Measurements from ENCODE around the gene RPE65.

DNA sequence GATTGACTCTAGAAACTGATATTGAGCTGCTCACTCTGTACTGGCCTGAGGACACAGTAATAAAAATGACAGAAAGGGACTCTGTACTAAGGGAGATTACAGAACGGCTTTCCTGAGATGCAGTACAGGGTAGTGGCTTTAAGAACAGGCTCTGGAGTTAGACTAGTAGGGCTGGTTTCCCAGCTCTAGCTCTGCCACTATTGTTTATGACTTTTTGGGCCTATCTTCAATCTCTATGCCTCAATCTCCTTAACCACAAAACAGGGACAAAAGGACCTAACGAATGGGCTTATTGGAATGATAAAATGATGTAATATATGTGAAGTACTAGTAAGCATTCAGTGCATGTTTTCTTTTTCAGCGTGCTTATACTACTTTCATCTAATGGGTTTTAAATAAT lies 45.8 kb upstream of the RPE65 start:
- TF ChIP-seq, protein P1, sequence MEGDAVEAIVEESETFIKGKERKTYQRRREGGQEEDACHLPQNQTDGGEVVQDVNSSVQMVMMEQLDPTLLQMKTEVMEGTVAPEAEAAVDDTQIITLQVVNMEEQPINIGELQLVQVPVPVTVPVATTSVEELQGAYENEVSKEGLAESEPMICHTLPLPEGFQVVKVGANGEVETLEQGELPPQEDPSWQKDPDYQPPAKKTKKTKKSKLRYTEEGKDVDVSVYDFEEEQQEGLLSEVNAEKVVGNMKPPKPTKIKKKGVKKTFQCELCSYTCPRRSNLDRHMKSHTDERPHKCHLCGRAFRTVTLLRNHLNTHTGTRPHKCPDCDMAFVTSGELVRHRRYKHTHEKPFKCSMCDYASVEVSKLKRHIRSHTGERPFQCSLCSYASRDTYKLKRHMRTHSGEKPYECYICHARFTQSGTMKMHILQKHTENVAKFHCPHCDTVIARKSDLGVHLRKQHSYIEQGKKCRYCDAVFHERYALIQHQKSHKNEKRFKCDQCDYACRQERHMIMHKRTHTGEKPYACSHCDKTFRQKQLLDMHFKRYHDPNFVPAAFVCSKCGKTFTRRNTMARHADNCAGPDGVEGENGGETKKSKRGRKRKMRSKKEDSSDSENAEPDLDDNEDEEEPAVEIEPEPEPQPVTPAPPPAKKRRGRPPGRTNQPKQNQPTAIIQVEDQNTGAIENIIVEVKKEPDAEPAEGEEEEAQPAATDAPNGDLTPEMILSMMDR (IDR thresholded peaks at IDR 0.05): no peak
- TF ChIP-seq EZH2 (IDR thresholded peaks at IDR 0.05; ENCODE audit: borderline replicate concordance, insufficient read depth, low read depth, low read length, poor library complexity, severe bottlenecking): no peak
